Hindlimb muscle (tissue), 1 donor: ENCODE measurements around the gene SLIT1. TPM values are rescaled to one million over a fixed set of nuclear protein-coding genes. Genes with fewer than 3 reads are reported as not detected.

Experiments
- DNase-seq: peaks from one replicate; pipeline ENCODE4 v3.0.0-alpha.2; 2013
- polyA plus RNA-seq: library from polyadenylated mRNA; unstranded; fragments of 120-200 nt; gene quantifications from one replicate; pipeline ENCODE4 v1.2.1, GENCODE V29; 2013; ENCODE audit not compliant: insufficient read length

SLIT1 gene
- polyA plus RNA-seq, 1 donor: 1.3 TPM

GRCh38 chr10:96998329-96998888 is 187.3 kb downstream of the SLIT1 start:
- DNase-seq: no peak

- no peak for DNase-seq
These were observed 189.3 kb downstream of the SLIT1 start for GRCh38 chr10:96996275-96996965.

GRCh38 chr10:96995851-96996250 is 189.9 kb downstream of the SLIT1 start:
- DNase-seq: no peak

- no peak for DNase-seq
These were observed 193.0 kb downstream of the SLIT1 start for GRCh38 chr10:96992721-96993120.

GRCh38 chr10:96991313-96991841 is 194.4 kb downstream of the SLIT1 start:
- DNase-seq: no peak

- DNase-seq: no peak
These were observed 197.3 kb downstream of the SLIT1 start for GRCh38 chr10:96988426-96988825.

GRCh38 chr10:96987842-96988175 is 197.9 kb downstream of the SLIT1 start:
- no peak for DNase-seq

GRCh38 chr10:96987141-96987841 is 198.5 kb downstream of the SLIT1 start:
- DNase-seq: no peak

GRCh38 chr10:96986200-96986856 is 199.4 kb downstream of the SLIT1 start:
- no peak for DNase-seq

GRCh38 chr10:96984541-96985131 is 201.1 kb downstream of the SLIT1 start:
- DNase-seq: peak; percentile 82

- DNase-seq: no peak
These were observed 203.4 kb downstream of the SLIT1 start for GRCh38 chr10:96982149-96982930.

- DNase-seq: no peak
These were observed 207.1 kb downstream of the SLIT1 start for GRCh38 chr10:96978621-96979154.

GRCh38 chr10:96975136-96975535 is 210.6 kb downstream of the SLIT1 start:
- DNase-seq: no peak

- DNase-seq: peak; percentile 23
These were observed 211.7 kb downstream of the SLIT1 start for GRCh38 chr10:96973809-96974747.

GRCh38 chr10:96972264-96972663 is 213.5 kb downstream of the SLIT1 start:
- DNase-seq: no peak

GRCh38 chr10:96971324-96971723 is 214.4 kb downstream of the SLIT1 start:
- no peak for DNase-seq

GRCh38 chr10:96968682-96969423 is 216.9 kb downstream of the SLIT1 start:
- DNase-seq: no peak

GRCh38 chr10:96967847-96968246 is 217.9 kb downstream of the SLIT1 start:
- no peak for DNase-seq

GRCh38 chr10:96964131-96964530 is 221.6 kb downstream of the SLIT1 start:
- DNase-seq: no peak

- no peak for DNase-seq
These were observed 224.9 kb downstream of the SLIT1 start for GRCh38 chr10:96960872-96961271.
